K562 treated with DMSO at 1 percent for 24 hours (cell line): ENCODE measurements around the gene SERPINB12. TPM values are rescaled to one million over a fixed set of nuclear protein-coding genes. Genes with fewer than 3 reads are reported as not detected.

ENCODE experiments used
- total RNA-seq: library from RNA; unstranded; fragments of 300-600 nt; gene quantifications from 2 replicates; pipeline ENCODE4 v1.2.3, GENCODE V29; 2022; ENCODE audit warnings: low read depth; ENCODE audit not compliant: insufficient read depth

The SERPINB12 gene, protein sequence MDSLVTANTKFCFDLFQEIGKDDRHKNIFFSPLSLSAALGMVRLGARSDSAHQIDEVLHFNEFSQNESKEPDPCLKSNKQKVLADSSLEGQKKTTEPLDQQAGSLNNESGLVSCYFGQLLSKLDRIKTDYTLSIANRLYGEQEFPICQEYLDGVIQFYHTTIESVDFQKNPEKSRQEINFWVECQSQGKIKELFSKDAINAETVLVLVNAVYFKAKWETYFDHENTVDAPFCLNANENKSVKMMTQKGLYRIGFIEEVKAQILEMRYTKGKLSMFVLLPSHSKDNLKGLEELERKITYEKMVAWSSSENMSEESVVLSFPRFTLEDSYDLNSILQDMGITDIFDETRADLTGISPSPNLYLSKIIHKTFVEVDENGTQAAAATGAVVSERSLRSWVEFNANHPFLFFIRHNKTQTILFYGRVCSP
- total RNA-seq = not detected in 2 replicates

DNA sequence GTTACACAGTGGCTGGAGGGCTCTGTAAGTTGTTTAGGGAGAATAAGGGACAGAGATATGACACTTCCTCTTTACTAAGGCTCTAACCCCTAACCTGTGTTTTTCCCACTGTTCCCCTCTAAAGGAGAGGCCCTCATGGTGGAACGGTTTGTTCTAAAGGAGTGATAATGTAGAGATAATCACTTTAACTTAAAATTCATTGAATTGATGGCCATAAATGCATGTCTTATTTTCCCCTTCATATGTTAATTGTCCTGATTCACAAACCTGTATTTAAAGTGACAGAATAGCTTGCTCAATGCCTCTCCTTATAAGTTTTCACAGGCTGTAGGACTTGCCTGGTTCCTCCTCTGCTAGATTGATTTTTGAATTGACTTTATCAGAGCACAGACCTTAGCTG is at the start of gene SERPINB12:
TSS of gene SERPINB12 (plus strand) at position 301 of the 400 bp plus-strand sequence. CDS start 13,791 bp downstream, outside the sequence.

DNA sequence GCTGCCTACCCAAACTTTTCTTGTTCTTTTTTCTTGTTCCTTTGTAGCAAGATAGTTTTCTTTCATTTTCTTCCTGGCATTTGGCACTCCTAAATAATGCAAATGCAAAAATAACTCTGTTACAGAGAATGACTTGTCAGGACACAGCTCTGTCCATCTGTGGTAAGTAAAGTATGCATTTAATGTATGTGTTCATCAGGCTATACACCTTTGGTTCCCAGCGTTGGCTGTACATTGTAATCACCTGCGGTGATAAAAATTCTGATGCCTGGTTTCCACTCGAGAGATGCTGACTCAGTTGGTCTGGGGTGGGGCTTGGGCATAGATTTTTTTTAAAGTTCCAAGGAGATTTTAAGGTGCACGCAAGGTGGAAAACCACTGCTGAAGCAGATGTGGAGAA is 44.8 kb downstream of the SERPINB12 start, which contains the start of gene SERPINB13:
TSS of gene SERPINB13 (plus strand) at position 378 of the 400 bp plus-strand sequence. CDS start 1,325 bp downstream, outside the sequence.

Other genes starting within 250 kb of the SERPINB12 start
- 0.88 and 1.4 TPM in 2 replicates for gene BCL2, start 222.6 kb upstream of the SERPINB12 start, total RNA-seq
- 9.4 and 12.7 TPM in 2 replicates for gene KDSR, start 175.2 kb upstream of the SERPINB12 start, total RNA-seq
- 7.3 and 9.0 TPM in 2 replicates for gene VPS4B, start 119.9 kb upstream of the SERPINB12 start, total RNA-seq
- gene SERPINB5, start 65.4 kb upstream of the SERPINB12 start, total RNA-seq = 0.17 and 0.29 TPM in 2 replicates
- gene SERPINB13, start 45.0 kb downstream of the SERPINB12 start, total RNA-seq = not detected in 2 replicates
- gene SERPINB4, start 101.9 kb downstream of the SERPINB12 start, total RNA-seq = not detected in 2 replicates
- gene SERPINB3, start 119.5 kb downstream of the SERPINB12 start, total RNA-seq = not detected in 2 replicates
- not detected in 2 replicates for gene SERPINB11, start 160.6 kb downstream of the SERPINB12 start, total RNA-seq
- gene SERPINB7, start 233.0 kb downstream of the SERPINB12 start, total RNA-seq = not detected in 2 replicates